ENCODE results near the gene PCTP.

The PCTP gene

GRCh38 chr17:55806745-55807495, 56.1 kb downstream of the PCTP start:
- no peak for DNase-seq (ENCODE audit: low read depth)

GRCh38 chr17:55811536-55811935, 60.7 kb downstream of the PCTP start:
- no peak for DNase-seq (ENCODE audit: low read depth)

GRCh38 chr17:55812323-55812722, 61.5 kb downstream of the PCTP start:
- no peak for DNase-seq (ENCODE audit: low read depth)

GRCh38 chr17:55813944-55814343, 63.1 kb downstream of the PCTP start:
- no peak for DNase-seq (ENCODE audit: low read depth)

- no peak for DNase-seq (ENCODE audit: low read depth)
Observed at GRCh38 chr17:55814377-55814776, 63.5 kb downstream of the PCTP start.

- no peak for DNase-seq (ENCODE audit: low read depth)
Observed at GRCh38 chr17:55816532-55817396, 65.9 kb downstream of the PCTP start.

- no peak for DNase-seq (ENCODE audit: low read depth)
Observed at GRCh38 chr17:55817397-55817709, 66.5 kb downstream of the PCTP start.

- no peak for DNase-seq (ENCODE audit: low read depth)
Observed at GRCh38 chr17:55818026-55818425, 67.2 kb downstream of the PCTP start.

- DNase-seq (ENCODE audit: low read depth), result no peak
Observed at GRCh38 chr17:55818451-55819375, 67.9 kb downstream of the PCTP start.

- no peak for DNase-seq (ENCODE audit: low read depth)
Observed at GRCh38 chr17:55820675-55821074, 69.8 kb downstream of the PCTP start.

- DNase-seq (ENCODE audit: low read depth), result no peak
Observed at GRCh38 chr17:55822028-55822427, 71.2 kb downstream of the PCTP start.

- DNase-seq (ENCODE audit: low read depth), result no peak
Observed at GRCh38 chr17:55825213-55825612, 74.4 kb downstream of the PCTP start.
